ACC112 (cell line): ENCODE data around the gene MDFI.

Source experiments
- H2AFZ ChIP-seq: fragments of 200-600 bp; sonication (generic); one replicate; pipeline ENCODE4 v1.6.0; 2017; ENCODE audit warnings: antibody characterized with exemption, low read length; ENCODE audit not compliant: unreplicated experiment
- H3K27ac ChIP-seq: fragments of 200-600 bp; sonication (generic); 2 replicates; pipeline ENCODE4 v1.5.1; 2014; ENCODE audit warnings: low read depth, mild to moderate bottlenecking, antibody characterized with exemption, low read length, moderate library complexity
- H3K27me3 ChIP-seq: fragments of 200-600 bp; sonication (generic); 2 replicates; pipeline ENCODE4 v1.6.1; 2014; ENCODE audit warnings: mild to moderate bottlenecking, antibody characterized with exemption, low read length, moderate library complexity, mixed read lengths; ENCODE audit not compliant: insufficient read depth
- H3K36me3 ChIP-seq: fragments of 200-600 bp; sonication (generic); 2 replicates; pipeline ENCODE4 v1.6.1; 2016; ENCODE audit warnings: mild to moderate bottlenecking, antibody characterized with exemption, low read length, moderate library complexity, mixed read lengths; ENCODE audit not compliant: insufficient read depth
- H3K4me1 ChIP-seq: fragments of 200-600 bp; sonication (generic); one replicate; pipeline ENCODE4 v1.6.1; 2016; ENCODE audit warnings: low read length, mixed read lengths; ENCODE audit not compliant: insufficient read depth, unreplicated experiment, control insufficient read depth
- H3K4me3 ChIP-seq: fragments of 200-600 bp; sonication (generic); 2 replicates; pipeline ENCODE4 v1.5.1; 2014; ENCODE audit warnings: mild to moderate bottlenecking, low read depth, low read length
- H3K79me2 ChIP-seq: fragments of 200-600 bp; sonication (generic); one replicate; pipeline ENCODE4 v1.6.0; 2016; ENCODE audit warnings: low read length; ENCODE audit not compliant: control insufficient read depth, unreplicated experiment, insufficient read depth

Gene MDFI

DNA sequence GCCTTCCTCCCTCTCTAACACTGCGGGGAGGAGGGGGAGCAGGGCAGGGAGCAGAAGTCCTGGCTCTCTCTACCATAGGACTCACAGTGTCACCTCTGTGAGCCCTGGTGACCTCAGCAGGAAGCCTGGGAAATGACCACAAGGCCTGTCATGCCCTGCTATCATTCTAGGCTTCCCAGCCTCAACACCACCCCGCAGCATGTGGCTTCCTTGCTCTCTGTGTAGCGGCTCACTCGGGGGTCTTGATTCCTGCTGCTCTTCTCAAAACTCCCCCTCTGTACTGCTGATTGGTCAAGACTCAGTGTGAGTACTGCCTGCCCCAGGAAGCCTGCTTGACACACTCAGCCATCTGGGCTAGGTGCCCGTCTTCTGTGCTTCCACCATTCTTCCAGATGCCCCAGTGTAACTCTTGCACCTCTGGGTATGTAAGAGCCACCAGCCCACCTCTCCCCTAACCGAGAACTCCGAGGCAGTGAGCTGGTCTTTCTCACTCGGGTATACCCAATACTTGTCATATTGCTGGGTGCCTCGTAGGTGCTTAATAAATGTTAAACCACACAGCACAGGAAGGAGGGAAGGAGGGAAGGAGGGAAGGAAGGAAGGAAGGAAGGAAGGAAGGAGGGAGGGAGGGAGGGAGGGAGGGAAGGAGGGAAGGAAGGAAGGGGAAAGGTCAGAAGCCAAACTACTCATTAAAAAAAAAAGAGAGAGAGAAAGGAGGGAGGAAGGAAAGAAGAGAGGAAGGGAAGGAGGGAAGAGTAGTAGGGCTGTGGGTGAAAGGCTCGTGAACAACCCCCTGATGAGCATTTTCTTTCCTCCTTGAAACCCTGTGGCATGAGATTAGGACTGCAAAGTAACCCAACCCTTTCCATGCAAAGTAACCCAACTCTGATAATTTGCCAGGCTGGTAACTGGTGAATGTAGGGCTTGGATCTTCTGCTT, 5.0 kb downstream of the MDFI start:
- H3K4me1 ChIP-seq = peaks cover 2% of the 10 kb centered on the region

DNA sequence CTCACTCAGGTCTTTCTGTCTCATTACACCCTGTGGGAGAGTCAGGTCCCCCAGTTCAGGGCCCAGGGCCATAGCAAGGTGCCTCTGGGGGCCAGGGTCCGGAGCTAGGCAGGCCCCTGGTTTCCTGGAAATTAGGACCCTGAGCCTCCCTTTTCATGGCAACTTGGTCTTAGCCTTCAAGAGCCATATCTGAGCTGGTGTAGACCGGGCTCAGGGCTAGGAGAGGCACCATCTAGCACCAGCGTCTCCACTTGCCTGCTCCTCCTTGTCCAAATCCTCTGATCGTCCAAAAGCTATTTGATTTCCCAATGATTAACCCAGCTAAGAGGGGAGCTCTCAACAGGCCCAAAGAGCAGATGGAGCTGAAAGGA, 5.6 kb downstream of the MDFI start:
- H3K4me3 ChIP-seq = no peak overlapping the region
- no peak overlapping the region for H2AFZ ChIP-seq
- H3K27me3 ChIP-seq = peaks cover 48% of the 10 kb centered on the region
- H3K4me1 ChIP-seq = no peaks in the 10 kb centered on the region
- no peaks in the 10 kb centered on the region for H3K79me2 ChIP-seq
- no peaks in the 10 kb centered on the region for H3K36me3 ChIP-seq
- H3K27ac ChIP-seq = no peak overlapping the region

More for the DNA sequence above, 5.0 kb downstream of the MDFI start:
- no peak overlapping the region for H2AFZ ChIP-seq
- peaks cover 54% of the 10 kb centered on the region for H3K27me3 ChIP-seq
- H3K36me3 ChIP-seq = no peaks in the 10 kb centered on the region
- no peak overlapping the region for H3K4me3 ChIP-seq
- H3K27ac ChIP-seq = no peak overlapping the region
- H3K79me2 ChIP-seq = no peaks in the 10 kb centered on the region

- no peak overlapping the region for H3K4me3 ChIP-seq
- no peaks in the 10 kb centered on the region for H3K36me3 ChIP-seq
- H2AFZ ChIP-seq = no peak overlapping the region
- no peak overlapping the region for H3K27ac ChIP-seq
- no peaks in the 10 kb centered on the region for H3K79me2 ChIP-seq
- no peaks in the 10 kb centered on the region for H3K4me1 ChIP-seq
- H3K27me3 ChIP-seq = peaks cover 43% of the 10 kb centered on the region
These were observed 6.1 kb downstream of the MDFI start for GRCh38 chr6:41644297-41644879.

DNA sequence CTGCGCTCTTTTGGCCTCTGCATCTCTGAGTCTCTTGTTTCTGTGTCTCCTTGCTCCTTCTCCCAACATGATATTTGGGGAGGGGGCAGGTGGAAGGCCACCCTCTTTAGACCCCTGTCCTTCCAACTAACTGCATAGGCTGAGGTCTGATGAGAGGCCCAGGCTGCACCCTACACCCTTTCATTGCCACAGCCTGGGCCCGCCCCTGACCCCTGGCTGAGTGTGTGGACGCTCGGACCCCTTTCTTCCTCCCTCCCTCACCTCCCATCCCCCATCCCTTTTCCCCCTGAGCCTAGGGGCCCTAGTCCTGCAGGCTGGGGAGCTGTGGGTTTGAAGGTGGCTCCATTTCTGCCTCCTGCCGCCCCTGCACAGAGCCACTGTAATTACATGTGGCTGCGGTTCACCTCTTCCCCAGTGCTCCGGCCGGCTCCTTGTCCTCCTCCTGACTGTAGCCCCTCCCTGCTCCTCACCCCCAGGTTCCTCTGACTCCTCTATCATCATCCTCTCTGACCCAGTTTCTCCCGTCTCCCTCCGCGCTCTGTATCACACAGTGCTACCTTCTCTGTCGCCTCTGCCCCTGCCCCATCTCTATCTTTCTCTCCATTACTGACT, 6.8 kb downstream of the MDFI start:
- H3K36me3 ChIP-seq = no peaks in the 10 kb centered on the region
- no peaks in the 10 kb centered on the region for H3K79me2 ChIP-seq
- no peak overlapping the region for H3K27ac ChIP-seq
- no peak overlapping the region for H3K4me3 ChIP-seq
- H3K27me3 ChIP-seq = peaks cover 36% of the 10 kb centered on the region
- H3K4me1 ChIP-seq = no peaks in the 10 kb centered on the region
- no peak overlapping the region for H2AFZ ChIP-seq

DNA sequence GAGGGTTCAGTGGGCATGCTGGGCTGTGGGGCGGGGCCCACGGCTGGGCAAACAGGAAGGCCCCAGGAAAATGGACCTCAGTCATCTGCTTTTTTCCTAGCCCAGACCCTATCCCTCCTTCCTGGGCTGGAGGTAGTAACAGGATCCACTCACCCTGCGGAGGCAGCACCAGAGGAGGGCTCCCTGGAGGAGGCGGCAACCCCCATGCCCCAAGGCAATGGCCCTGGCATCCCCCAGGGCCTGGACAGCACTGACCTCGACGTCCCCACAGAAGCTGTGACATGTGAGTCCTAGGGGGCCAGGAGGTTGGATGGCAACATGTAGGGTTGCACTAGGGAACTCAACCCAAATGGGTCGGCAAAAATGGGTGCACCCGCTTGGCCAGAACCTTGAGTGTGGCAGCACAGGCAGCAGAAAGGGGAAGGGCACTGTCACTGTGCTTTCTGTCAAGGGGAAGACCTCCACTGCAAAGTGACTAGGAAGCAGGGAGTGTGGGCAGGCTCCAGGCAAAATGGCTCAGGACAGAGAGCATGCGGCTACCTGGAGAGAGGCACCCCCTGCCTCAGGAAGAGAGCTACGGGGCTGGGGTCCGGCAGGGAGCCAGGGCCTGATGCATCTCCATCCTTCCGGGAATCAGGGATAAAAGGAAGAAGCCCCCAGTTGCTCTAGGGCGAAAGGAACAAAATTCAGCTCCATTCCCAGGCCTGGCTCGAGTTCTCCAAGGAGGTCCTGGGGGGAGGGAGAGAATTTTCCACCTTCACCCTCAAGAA, 7.9 kb downstream of the MDFI start:
- Histone ChIP-seq H3K79me2 (no peaks in the 10 kb centered on the region), H3K36me3 (no peaks in the 10 kb centered on the region), H3K27ac (no peak overlapping the region), H3K27me3 (peaks cover 25% of the 10 kb centered on the region), H2AFZ (no peak overlapping the region), H3K4me1 (no peaks in the 10 kb centered on the region), H3K4me3 (no peak overlapping the region)

- Histone ChIP-seq H3K36me3 (no peaks in the 10 kb centered on the region), H3K27me3 (peaks cover 18% of the 10 kb centered on the region; the same call in 1 of the 2 replicates), H2AFZ (no peak overlapping the region), H3K27ac (no peak overlapping the region), H3K4me3 (no peak overlapping the region), H3K79me2 (no peaks in the 10 kb centered on the region), H3K4me1 (no peaks in the 10 kb centered on the region)
These were observed 8.8 kb downstream of the MDFI start for GRCh38 chr6:41647061-41647511.

- Histone ChIP-seq H3K4me3 (no peak overlapping the region), H3K79me2 (no peaks in the 10 kb centered on the region), H3K36me3 (no peaks in the 10 kb centered on the region), H3K27me3 (peaks cover 10% of the 10 kb centered on the region; the same call in 1 of the 2 replicates), H3K4me1 (no peaks in the 10 kb centered on the region), H2AFZ (no peak overlapping the region), H3K27ac (no peak overlapping the region)
These were observed 9.9 kb downstream of the MDFI start for GRCh38 chr6:41648070-41648585.

DNA sequence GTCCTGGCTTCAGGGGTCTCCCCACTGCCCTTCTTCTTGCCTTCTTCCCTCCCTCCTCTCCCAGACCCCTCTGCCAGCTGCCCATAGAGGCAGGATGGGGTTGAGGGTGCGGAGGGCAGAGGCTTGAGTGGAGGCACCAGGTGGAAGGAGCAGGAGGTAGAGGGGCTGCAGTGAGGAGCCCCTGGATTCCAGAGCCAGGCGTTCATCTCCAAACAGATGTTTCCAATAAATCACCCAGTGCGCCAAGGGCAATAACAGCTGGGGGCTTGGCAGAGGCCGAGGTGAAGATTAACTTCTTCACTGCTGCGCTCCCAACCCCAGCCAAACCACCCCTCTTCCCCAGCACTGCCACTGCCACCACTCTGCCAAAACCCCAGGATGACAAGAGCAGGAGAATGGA, 10.7 kb downstream of the MDFI start:
- H2AFZ ChIP-seq = no peak overlapping the region
- H3K4me3 ChIP-seq = no peak overlapping the region
- H3K4me1 ChIP-seq = no peaks in the 10 kb centered on the region
- H3K79me2 ChIP-seq = no peaks in the 10 kb centered on the region
- H3K27ac ChIP-seq = no peak overlapping the region
- no peaks in the 10 kb centered on the region for H3K36me3 ChIP-seq
- peaks cover 10% of the 10 kb centered on the region; the same call in 1 of the 2 replicates for H3K27me3 ChIP-seq

DNA sequence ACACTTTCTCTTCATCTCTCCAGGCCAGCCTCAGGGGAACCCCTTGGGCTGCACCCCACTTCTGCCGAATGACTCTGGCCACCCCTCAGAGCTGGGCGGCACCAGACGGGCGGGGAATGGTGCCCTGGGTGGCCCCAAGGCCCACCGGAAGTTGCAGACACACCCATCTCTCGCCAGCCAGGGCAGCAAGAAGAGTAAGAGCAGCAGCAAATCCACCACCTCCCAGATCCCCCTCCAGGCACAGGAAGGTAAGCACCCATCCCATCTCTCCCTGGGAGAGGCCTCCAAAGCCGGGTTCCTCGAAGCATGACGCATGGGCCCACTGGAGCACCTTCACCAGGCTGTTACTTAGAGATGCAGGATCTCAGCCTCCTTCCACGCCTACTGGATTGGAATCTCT, 11.3 kb downstream of the MDFI start:
- H3K36me3 ChIP-seq = no peaks in the 10 kb centered on the region
- H3K27me3 ChIP-seq = peaks cover 15% of the 10 kb centered on the region; the same call in 1 of the 2 replicates

GRCh38 chr6:41650120-41650519, 11.9 kb downstream of the MDFI start:
- Histone ChIP-seq H3K27me3 (peaks cover 18% of the 10 kb centered on the region; the same call in 1 of the 2 replicates), H3K4me1 (no peaks in the 10 kb centered on the region), H3K36me3 (no peaks in the 10 kb centered on the region), H3K4me3 (no peak overlapping the region), H2AFZ (no peak overlapping the region), H3K79me2 (no peaks in the 10 kb centered on the region), H3K27ac (no peak overlapping the region)

More for the DNA sequence above, 11.3 kb downstream of the MDFI start:
- no peak overlapping the region for H3K27ac ChIP-seq
- no peak overlapping the region for H2AFZ ChIP-seq
- H3K79me2 ChIP-seq = no peaks in the 10 kb centered on the region
- H3K4me3 ChIP-seq = no peak overlapping the region
- no peaks in the 10 kb centered on the region for H3K4me1 ChIP-seq
